T-helper 17 cell (primary cell): ENCODE results near the gene TNFSF13B. TPM values are rescaled to one million over a fixed set of nuclear protein-coding genes. Genes with fewer than 3 reads are reported as not detected.
A peak's percentile ranks its signal among the peaks of the same experiment; 100 is the strongest.
"Not testable (repeated sequence)": the region's sequence is repeated elsewhere in the genome, so short reads cannot be mapped to it uniquely, and the experiment has no call there.

Source experiments
- ATAC-seq: fragments of 150-1000 bp; cut with Tn5 transposase; 2 replicates; pipeline ENCODE4 v1.10.0; 2021; ENCODE audit warnings: mild to moderate bottlenecking, moderate library complexity
- DNase-seq, 3 donors: peaks; one replicate each; pipeline versions ENCODE4 v3.0.0 to v3.0.0-alpha.2; 2020 to 2021
- H3K9me3 ChIP-seq: one replicate; pipeline ENCODE4 v1.7.0; 2013; ENCODE audit warnings: low read length, mild to moderate bottlenecking; ENCODE audit not compliant: control insufficient read depth, poor library complexity, severe bottlenecking
- H3K27ac Mint-ChIP-seq: one replicate; pipeline ENCODE4 v1.8.0; 2022; ENCODE audit warnings: mild to moderate bottlenecking, moderate library complexity, mixed read lengths
- H3K27me3 Mint-ChIP-seq: one replicate; pipeline ENCODE4 v1.8.0; 2022; ENCODE audit warnings: mixed read lengths
- H3K36me3 Mint-ChIP-seq: one replicate; pipeline ENCODE4 v1.8.0; 2022; ENCODE audit warnings: low read depth, mixed read lengths
- H3K4me1 Mint-ChIP-seq: one replicate; pipeline ENCODE4 v1.8.0; 2022; ENCODE audit warnings: mild to moderate bottlenecking, mixed read lengths
- H3K4me3 Mint-ChIP-seq: one replicate; pipeline ENCODE4 v1.8.0; 2022; ENCODE audit warnings: mild to moderate bottlenecking, moderate library complexity, mixed read lengths
- total RNA-seq, 4 donors: library from RNA in 2 of 4; stranded (reverse) in 2 of 4; gene quantifications; one replicate each; pipeline ENCODE4 v1.2.3 and lab custom pipeline; 2022 to 2026

Gene TNFSF13B
- total RNA-seq, 2 donors from 2014 or later, result 9.7 to 10.3 TPM

DNA sequence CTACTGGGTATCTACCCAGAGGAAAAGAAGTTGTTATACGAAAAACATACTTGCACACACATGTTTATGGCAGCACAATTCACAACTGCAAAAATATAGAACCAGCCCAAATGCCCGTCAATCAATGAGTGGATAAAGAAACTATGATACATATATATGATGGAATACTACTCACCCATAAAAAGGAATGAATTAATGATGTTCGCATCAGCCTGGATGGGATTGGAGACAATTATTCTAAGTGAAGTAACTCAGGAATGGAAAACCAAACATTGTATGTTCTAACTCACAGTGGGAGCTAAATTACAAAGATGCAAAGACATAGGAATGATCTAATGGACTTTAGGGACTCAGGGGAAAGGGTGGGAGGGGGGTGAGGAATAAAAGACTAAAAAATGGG, 1.7 kb upstream of the TNFSF13B start:
- H3K36me3 Mint-ChIP-seq, DNase-seq, ATAC-seq, H3K9me3 ChIP-seq, H3K4me3 Mint-ChIP-seq, H3K27me3 Mint-ChIP-seq: not testable (repeated sequence)
- H3K4me1 Mint-ChIP-seq, result peaks cover 31% of the 10 kb centered on the region
- peak overlapping the region; percentile 61 for H3K27ac Mint-ChIP-seq

DNA sequence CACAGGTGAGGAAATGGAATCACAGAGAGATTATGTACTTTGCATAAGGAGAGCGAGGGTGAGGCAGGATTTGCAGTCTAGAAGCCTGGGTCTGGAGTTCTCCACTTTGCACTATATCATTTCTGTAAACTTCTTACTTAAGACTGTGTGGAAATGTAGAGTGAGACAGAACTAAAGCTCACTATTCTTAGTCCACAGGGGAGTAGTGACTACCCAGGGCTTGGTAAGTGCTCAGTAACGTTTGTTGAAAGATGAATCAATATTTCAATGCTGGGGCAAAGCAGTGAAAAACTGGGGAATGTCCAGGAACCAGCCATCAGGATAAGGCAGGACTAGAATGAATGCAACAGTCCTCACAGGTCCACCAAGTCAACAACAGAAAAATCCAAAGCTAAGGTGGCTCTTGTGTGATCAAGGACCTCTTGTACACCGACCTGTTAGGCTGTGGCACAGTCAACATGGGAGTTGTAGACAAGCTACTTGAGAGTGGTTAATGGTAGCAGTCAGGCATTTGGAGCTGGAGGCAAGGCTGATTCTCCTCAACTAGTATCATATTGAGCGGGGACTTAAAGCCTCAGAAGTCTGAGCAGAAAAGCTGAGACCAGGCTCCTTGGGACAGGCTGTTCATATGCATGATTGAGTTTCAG, 929 bp upstream of the TNFSF13B start:
- Mint-ChIP-seq H3K27me3 (no peaks in the 10 kb centered on the region), H3K36me3 (no peaks in the 10 kb centered on the region), H3K27ac (peak overlapping the region; percentile 93), H3K4me3 (peak overlapping the region; percentile 21), H3K4me1 (peaks cover 33% of the 10 kb centered on the region)
- H3K9me3 ChIP-seq, result no peaks in the 10 kb centered on the region
- DNase-seq (no peak), ATAC-seq (no peak)

GRCh38 chr13:108270442-108270841, 924 bp downstream of the TNFSF13B start:
- H3K36me3 Mint-ChIP-seq, result no peaks in the 10 kb centered on the region
- peaks cover 33% of the 10 kb centered on the region for H3K4me1 Mint-ChIP-seq

GRCh38 chr13:108272333-108272732, 2.8 kb downstream of the TNFSF13B start:
- no peaks in the 10 kb centered on the region for H3K9me3 ChIP-seq
- ATAC-seq (no peak), DNase-seq (no peak)
- Mint-ChIP-seq H3K27ac (peak overlapping the region; percentile 75), H3K4me1 (peaks cover 22% of the 10 kb centered on the region), H3K4me3 (peak overlapping the region; percentile 39), H3K27me3 (no peaks in the 10 kb centered on the region), H3K36me3 (no peaks in the 10 kb centered on the region)

More at GRCh38 chr13:108270442-108270841, 924 bp downstream of the TNFSF13B start:
- Mint-ChIP-seq H3K27ac (peak overlapping the region; percentile 93), H3K4me3 (peak overlapping the region; percentile 91), H3K27me3 (no peaks in the 10 kb centered on the region)
- no peaks in the 10 kb centered on the region for H3K9me3 ChIP-seq
- ATAC-seq, result peak; percentile 44
- no peak for DNase-seq

GRCh38 chr13:108273429-108274118, 4.1 kb downstream of the TNFSF13B start:
- H3K27ac Mint-ChIP-seq, result no peak overlapping the region
- DNase-seq (no peak), ATAC-seq (no peak)
- H3K9me3 ChIP-seq, result no peaks in the 10 kb centered on the region
- no peaks in the 10 kb centered on the region for H3K27me3 Mint-ChIP-seq
- no peak overlapping the region for H3K4me3 Mint-ChIP-seq
- no peaks in the 10 kb centered on the region for H3K36me3 Mint-ChIP-seq
- H3K4me1 Mint-ChIP-seq, result peaks cover 21% of the 10 kb centered on the region

DNA sequence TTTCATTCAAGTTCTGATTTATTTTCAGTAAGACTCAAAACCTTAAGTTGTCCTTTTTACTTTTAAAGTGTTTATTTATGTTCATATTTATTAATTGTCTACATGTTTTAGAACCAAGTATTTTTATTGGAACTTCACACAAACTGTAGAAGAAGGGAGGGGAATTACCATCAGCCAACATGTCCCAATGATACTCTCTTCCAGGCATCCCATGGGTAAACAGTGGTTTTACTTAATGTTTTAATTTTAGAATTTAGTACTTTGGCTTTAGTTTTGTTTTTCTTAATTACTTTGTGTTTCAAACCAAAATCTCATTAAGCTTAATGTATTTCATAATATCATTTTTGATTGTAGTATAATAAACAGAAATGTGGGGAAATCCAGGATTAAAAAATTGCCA, 5.2 kb downstream of the TNFSF13B start:
- H3K4me1 Mint-ChIP-seq, result peaks cover 19% of the 10 kb centered on the region
- no peak for DNase-seq
- H3K36me3 Mint-ChIP-seq, result no peaks in the 10 kb centered on the region
- H3K9me3 ChIP-seq, result no peaks in the 10 kb centered on the region
- no peaks in the 10 kb centered on the region for H3K27me3 Mint-ChIP-seq
- no peak for ATAC-seq
- H3K4me3 Mint-ChIP-seq, result no peak overlapping the region
- H3K27ac Mint-ChIP-seq, result no peak overlapping the region

GRCh38 chr13:108276060-108276459, 6.5 kb downstream of the TNFSF13B start:
- H3K27me3 Mint-ChIP-seq, result no peaks in the 10 kb centered on the region
- no peak for ATAC-seq

GRCh38 chr13:108278466-108278865, 8.9 kb downstream of the TNFSF13B start:
- Mint-ChIP-seq H3K4me3 (no peak overlapping the region), H3K27ac (peak overlapping the region; percentile 3), H3K36me3 (peaks cover 4% of the 10 kb centered on the region), H3K4me1 (peaks cover 12% of the 10 kb centered on the region), H3K27me3 (no peaks in the 10 kb centered on the region)
- H3K9me3 ChIP-seq, result no peaks in the 10 kb centered on the region
- ATAC-seq, result no peak
- DNase-seq, result no peak

More at GRCh38 chr13:108276060-108276459, 6.5 kb downstream of the TNFSF13B start:
- H3K9me3 ChIP-seq, result no peaks in the 10 kb centered on the region
- H3K27ac Mint-ChIP-seq, result no peak overlapping the region
- DNase-seq, result no peak
- peaks cover 8% of the 10 kb centered on the region for H3K4me1 Mint-ChIP-seq
- no peaks in the 10 kb centered on the region for H3K36me3 Mint-ChIP-seq
- H3K4me3 Mint-ChIP-seq, result no peak overlapping the region

- peaks cover 10% of the 10 kb centered on the region for H3K4me1 Mint-ChIP-seq
- no peaks in the 10 kb centered on the region for H3K27me3 Mint-ChIP-seq
- no peak for DNase-seq
Measured at GRCh38 chr13:108281901-108282300, 12.4 kb downstream of the TNFSF13B start.

DNA sequence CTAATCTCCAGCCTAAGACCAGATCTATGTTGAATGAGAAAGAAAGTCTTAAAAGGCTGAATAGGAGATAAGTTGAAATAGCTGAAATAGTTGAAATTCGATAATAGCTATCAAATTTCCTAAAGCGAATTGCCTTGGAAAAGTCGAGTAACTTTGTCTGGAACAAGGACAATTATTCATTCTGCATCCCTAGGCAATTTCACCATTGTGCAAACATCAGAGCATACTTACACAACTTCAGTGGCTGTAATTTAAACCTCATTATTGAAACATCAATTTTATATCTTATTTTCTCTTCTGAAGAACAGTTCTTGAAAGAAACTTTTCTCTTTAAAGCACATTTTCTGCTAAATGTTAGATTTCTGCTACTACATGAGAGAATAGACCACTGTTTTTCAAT, 13.6 kb downstream of the TNFSF13B start:
- peaks cover 4% of the 10 kb centered on the region for H3K36me3 Mint-ChIP-seq
- no peak for DNase-seq
- no peaks in the 10 kb centered on the region for H3K9me3 ChIP-seq
- H3K27me3 Mint-ChIP-seq, result no peaks in the 10 kb centered on the region
- no peak overlapping the region for H3K27ac Mint-ChIP-seq
- H3K4me1 Mint-ChIP-seq, result peaks cover 10% of the 10 kb centered on the region
- no peak for ATAC-seq
- H3K4me3 Mint-ChIP-seq, result no peak overlapping the region

More at GRCh38 chr13:108281901-108282300, 12.4 kb downstream of the TNFSF13B start:
- H3K27ac Mint-ChIP-seq, result no peak overlapping the region
- H3K4me3 Mint-ChIP-seq, result no peak overlapping the region
- no peak for ATAC-seq
- no peaks in the 10 kb centered on the region for H3K9me3 ChIP-seq
- H3K36me3 Mint-ChIP-seq, result peaks cover 4% of the 10 kb centered on the region

GRCh38 chr13:108288741-108289140, 19.2 kb downstream of the TNFSF13B start:
- no peak overlapping the region for H3K27ac Mint-ChIP-seq
- no peak overlapping the region for H3K4me3 Mint-ChIP-seq
- no peaks in the 10 kb centered on the region for H3K36me3 Mint-ChIP-seq
- DNase-seq, result no peak
- H3K27me3 Mint-ChIP-seq, result no peaks in the 10 kb centered on the region
- H3K9me3 ChIP-seq, result no peaks in the 10 kb centered on the region
- no peak for ATAC-seq
- H3K4me1 Mint-ChIP-seq, result peaks cover 10% of the 10 kb centered on the region

DNA sequence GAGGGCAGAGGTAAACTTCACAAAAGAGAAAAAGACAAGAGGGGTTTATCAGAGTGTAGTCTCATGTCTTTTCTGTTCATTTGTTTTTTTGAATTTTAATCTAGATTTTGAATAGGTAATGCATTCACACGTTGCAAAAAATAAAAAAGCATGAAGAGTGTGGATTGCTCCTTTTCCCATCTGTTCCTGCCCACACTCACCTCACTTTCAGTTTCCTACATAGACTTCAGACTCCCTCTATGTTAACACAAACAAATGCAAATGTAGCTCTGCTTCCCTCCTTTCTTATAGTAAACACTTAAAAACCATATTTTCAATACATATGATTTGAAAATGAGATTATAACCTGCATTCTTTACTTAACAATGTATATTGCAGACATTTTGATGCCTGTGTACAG, 20.3 kb downstream of the TNFSF13B start:
- Mint-ChIP-seq H3K27ac (no peak overlapping the region), H3K4me3 (no peak overlapping the region), H3K36me3 (no peaks in the 10 kb centered on the region), H3K27me3 (no peaks in the 10 kb centered on the region), H3K4me1 (peaks cover 10% of the 10 kb centered on the region)
- no peaks in the 10 kb centered on the region for H3K9me3 ChIP-seq
- DNase-seq, result no peak
- ATAC-seq, result no peak

DNA sequence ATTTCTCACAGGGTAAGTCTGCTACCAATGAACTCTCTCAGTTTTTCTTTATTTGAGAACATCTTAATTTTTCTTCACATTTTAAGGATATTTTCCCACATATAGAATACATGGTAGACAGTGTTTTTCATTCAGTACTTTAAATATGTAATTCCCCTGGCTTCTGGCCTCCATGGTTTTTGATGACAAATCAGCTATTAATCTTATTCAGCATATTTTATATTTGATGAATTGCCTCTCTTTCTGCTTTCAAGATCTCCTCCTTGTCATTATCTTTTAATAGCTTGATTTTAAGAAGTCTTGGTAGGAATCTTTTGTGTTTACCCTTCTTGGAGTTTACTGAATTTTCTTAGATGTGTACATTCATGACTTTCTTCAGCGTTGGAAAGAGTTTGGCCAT, 27.6 kb downstream of the TNFSF13B start:
- ATAC-seq, result no peak
- Mint-ChIP-seq H3K27me3 (no peaks in the 10 kb centered on the region), H3K4me1 (no peaks in the 10 kb centered on the region), H3K36me3 (no peaks in the 10 kb centered on the region), H3K27ac (no peak overlapping the region), H3K4me3 (no peak overlapping the region)
- no peak for DNase-seq
- H3K9me3 ChIP-seq, result no peaks in the 10 kb centered on the region

DNA sequence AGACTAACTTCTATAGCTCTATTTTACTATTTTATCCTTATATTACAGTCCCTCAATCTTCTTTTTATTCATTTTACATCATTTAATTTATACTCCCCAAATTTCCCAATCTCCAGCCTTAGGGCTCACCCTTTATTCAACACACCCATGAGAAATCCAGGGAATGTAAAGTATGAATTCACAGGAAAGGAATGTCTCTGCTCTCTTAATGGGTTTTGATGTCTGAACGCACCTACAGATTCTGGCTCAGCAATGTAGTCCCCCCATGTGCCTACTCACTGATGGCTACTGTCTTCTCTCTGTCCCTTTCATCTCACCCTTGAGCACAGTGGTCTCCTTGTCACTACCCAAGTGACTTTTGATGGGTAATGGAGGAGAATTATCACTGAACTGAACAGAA, 32.8 kb downstream of the TNFSF13B start:
- DNase-seq, result no peak
- Mint-ChIP-seq H3K4me1 (peaks cover 10% of the 10 kb centered on the region), H3K36me3 (no peaks in the 10 kb centered on the region), H3K27ac (no peak overlapping the region), H3K27me3 (no peaks in the 10 kb centered on the region), H3K4me3 (no peak overlapping the region)
- ATAC-seq, result no peak
- no peaks in the 10 kb centered on the region for H3K9me3 ChIP-seq
